ENCODE measurements around the gene TMED5. TPM values are rescaled to one million over a fixed set of nuclear protein-coding genes. Genes with fewer than 3 reads are reported as not detected.
"Not testable (repeated sequence)": the region's sequence is repeated elsewhere in the genome, so short reads cannot be mapped to it uniquely, and the experiment has no call there.

The TMED5 gene
- 10 to 100 TPM; 29.2 to 42.7 (median 35.3) TPM for total RNA-seq

DNA sequence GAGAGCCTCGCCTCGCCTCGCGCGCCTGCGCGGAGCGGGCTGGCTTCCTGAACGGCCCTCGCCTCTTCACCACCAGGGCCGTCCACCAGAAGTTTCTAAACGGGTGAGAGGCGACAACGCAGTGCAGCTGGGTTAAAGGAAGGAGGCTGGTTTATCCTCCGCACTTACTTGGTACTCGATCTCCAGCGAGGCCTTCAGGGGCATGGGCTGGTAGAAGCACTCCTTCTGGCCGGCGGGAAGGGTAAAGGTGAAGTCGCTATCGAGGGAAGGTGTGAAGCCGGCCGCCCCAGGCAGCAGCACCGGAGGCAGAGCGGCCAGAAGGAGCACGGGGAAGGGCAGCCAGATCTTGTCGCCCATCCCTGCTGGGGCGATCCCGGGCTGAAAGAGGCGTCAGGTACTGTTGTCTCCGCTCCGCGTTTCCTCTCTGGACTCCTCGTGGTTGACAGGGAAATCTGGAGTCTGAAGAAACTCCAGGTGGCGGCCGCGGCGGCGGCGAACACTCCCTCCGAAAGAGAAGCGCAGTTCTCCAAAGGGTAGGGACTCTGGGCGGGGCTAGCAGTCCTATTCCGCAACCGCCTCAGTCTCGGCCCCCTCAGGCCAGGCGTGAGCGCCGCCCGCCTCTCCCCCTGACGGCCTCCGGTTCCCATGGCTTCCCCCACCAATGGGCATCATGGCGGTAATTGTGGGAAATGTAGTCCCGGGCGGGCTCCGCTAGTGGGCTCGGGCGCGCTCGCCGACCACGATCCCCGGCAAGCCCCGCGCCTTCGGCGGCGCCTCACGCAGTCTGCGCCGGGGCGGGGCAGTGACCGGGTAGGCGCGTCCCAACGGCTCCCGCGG, at the start of gene TMED5:
Gene TMED5, minus strand, starts transcription at position 528 of the 837 bp plus-strand sequence. Its CDS starts 171 bp downstream, at position 357.
- H3K36me3 Mint-ChIP-seq (ENCODE audit: insufficient read depth) = peaks cover 21% of the 10 kb centered on the region
- H3K4me3 Mint-ChIP-seq = peak within 1 kb of the TSS; percentile 97
- peak; percentile 88 to 90 for ATAC-seq
- no peaks in the 10 kb centered on the region for H3K9me3 Mint-ChIP-seq
- no peaks in the 10 kb centered on the region for H3K27me3 Mint-ChIP-seq (ENCODE audit: low read depth)
- peaks cover 50% of the 10 kb centered on the region for H3K4me1 Mint-ChIP-seq (ENCODE audit: low read depth)
- DNase-seq = peak; percentile 92

DNA sequence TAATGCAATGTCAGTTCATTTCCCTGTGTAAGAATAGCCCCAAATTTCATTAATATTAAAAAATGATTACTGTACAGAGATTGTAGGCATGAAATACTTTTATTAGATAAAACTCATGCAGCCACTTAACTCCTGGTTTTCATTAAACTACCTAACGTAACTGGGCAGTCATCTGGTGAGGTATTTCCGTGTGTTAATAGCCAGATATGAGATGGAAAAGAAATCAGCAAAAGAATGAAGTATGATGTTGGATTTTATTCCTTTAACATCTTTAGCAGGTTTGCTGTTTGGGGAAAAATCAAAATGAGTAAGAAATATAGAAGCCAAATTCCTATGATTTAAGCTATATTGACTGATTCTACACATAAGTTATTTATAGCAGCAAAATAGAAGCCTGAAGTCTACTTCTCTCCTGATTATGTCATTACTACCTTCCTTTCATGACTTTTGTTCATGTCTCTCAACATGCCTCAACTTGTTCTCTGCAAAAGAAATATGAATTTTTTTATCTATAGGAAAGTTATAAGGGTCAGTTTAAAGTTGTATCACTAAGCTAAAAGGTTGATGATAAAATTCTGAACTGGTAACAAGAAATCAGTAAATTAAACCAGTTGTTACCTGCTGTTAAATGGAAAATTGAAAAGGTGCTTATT, 42.9 kb upstream of the TMED5 start:
- ATAC-seq (no peak), DNase-seq (no peak)
- H3K27me3 Mint-ChIP-seq (ENCODE audit: low read depth) = no peaks in the 10 kb centered on the region
- no peaks in the 10 kb centered on the region for H3K9me3 Mint-ChIP-seq
- H3K4me1 Mint-ChIP-seq (ENCODE audit: low read depth) = peaks cover 21% of the 10 kb centered on the region
- no peak overlapping the region for H3K4me3 Mint-ChIP-seq
- peaks cover 18% of the 10 kb centered on the region for H3K36me3 Mint-ChIP-seq (ENCODE audit: insufficient read depth)

GRCh38 chr1:93221913-93222312, 41.7 kb upstream of the TMED5 start:
- Mint-ChIP-seq H3K9me3 (no peaks in the 10 kb centered on the region), H3K4me1 (ENCODE audit: low read depth) (peaks cover 21% of the 10 kb centered on the region), H3K36me3 (ENCODE audit: insufficient read depth) (peaks cover 22% of the 10 kb centered on the region), H3K4me3 (no peak overlapping the region), H3K27me3 (ENCODE audit: low read depth) (no peaks in the 10 kb centered on the region)
- ATAC-seq = no peak
- DNase-seq = no peak

- Mint-ChIP-seq H3K4me1 (ENCODE audit: low read depth) (peaks cover 21% of the 10 kb centered on the region), H3K36me3 (ENCODE audit: insufficient read depth) (peaks cover 16% of the 10 kb centered on the region)
These were observed 40.5 kb upstream of the TMED5 start for GRCh38 chr1:93220716-93221115.

DNA sequence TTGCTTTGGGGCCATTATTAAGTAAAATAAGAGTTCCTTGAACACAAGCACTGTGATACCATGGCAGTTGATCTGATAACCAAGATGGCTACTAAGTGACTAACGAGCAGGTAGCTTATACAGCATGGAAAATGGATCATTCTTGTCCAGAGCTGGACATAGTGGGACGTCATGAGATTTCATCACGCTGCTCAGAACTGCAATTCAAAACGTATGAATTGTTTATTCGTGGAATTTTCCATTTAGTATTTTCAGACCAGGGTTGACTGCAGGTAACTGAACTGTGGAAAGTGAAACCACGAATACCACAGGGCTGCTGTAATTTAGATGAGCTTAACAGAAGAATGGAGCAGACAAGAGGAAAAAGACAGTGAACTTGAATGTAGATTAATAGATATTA, 39.2 kb upstream of the TMED5 start:
- DNase-seq (no peak), ATAC-seq (peak in 1 of 2 donors; percentile 51)
- peaks cover 16% of the 10 kb centered on the region for H3K36me3 Mint-ChIP-seq (ENCODE audit: insufficient read depth)
- peaks cover 21% of the 10 kb centered on the region for H3K4me1 Mint-ChIP-seq (ENCODE audit: low read depth)
- H3K4me3 Mint-ChIP-seq = peak overlapping the region; percentile 68
- H3K9me3 Mint-ChIP-seq = no peaks in the 10 kb centered on the region
- H3K27me3 Mint-ChIP-seq (ENCODE audit: low read depth) = no peaks in the 10 kb centered on the region

More at GRCh38 chr1:93220716-93221115, 40.5 kb upstream of the TMED5 start:
- not testable (repeated sequence) for H3K4me3 Mint-ChIP-seq; H3K27me3 Mint-ChIP-seq (ENCODE audit: low read depth); DNase-seq; ATAC-seq; H3K9me3 Mint-ChIP-seq

- no peaks in the 10 kb centered on the region for H3K27me3 Mint-ChIP-seq (ENCODE audit: low read depth)
- no peak overlapping the region for H3K4me3 Mint-ChIP-seq
- H3K4me1 Mint-ChIP-seq (ENCODE audit: low read depth) = peaks cover 15% of the 10 kb centered on the region
- peaks cover 3% of the 10 kb centered on the region for H3K36me3 Mint-ChIP-seq (ENCODE audit: insufficient read depth)
- H3K9me3 Mint-ChIP-seq = no peaks in the 10 kb centered on the region
- ATAC-seq (no peak), DNase-seq (no peak)
These were observed 35.1 kb upstream of the TMED5 start for GRCh38 chr1:93215322-93215721.

- no peak overlapping the region for H3K4me3 Mint-ChIP-seq
- DNase-seq = no peak
- ATAC-seq = no peak
- no peaks in the 10 kb centered on the region for H3K4me1 Mint-ChIP-seq (ENCODE audit: low read depth)
- no peaks in the 10 kb centered on the region for H3K27me3 Mint-ChIP-seq (ENCODE audit: low read depth)
- H3K9me3 Mint-ChIP-seq = no peaks in the 10 kb centered on the region
- H3K36me3 Mint-ChIP-seq (ENCODE audit: insufficient read depth) = peaks cover 12% of the 10 kb centered on the region
These were observed 27.0 kb upstream of the TMED5 start for GRCh38 chr1:93207211-93207610.

DNA sequence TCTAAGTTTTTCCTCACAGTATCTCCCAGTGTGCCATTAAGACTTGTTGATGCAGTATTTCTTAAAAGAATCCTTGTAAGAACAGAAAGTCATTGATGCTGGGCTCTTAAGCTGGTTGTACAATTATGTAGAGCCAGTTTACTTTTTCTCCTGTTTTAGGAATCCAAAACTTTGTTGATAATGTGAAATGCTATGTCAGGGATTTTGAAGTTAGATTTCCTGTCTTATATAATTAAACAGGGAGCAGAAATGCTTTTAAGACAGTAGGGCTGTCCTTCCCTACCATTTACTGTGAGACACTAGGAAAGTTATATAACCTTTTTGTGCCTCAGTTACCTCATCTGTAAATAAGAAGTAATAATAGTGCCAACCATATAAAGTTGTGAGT, 26.3 kb upstream of the TMED5 start:
- ATAC-seq = no peak
- no peak overlapping the region for H3K4me3 Mint-ChIP-seq
- no peaks in the 10 kb centered on the region for H3K27me3 Mint-ChIP-seq (ENCODE audit: low read depth)

GRCh38 chr1:93205892-93206566, 25.8 kb upstream of the TMED5 start:
- H3K27me3 Mint-ChIP-seq (ENCODE audit: low read depth) = no peaks in the 10 kb centered on the region
- no peak overlapping the region for H3K4me3 Mint-ChIP-seq
- ATAC-seq = no peak
- H3K9me3 Mint-ChIP-seq = no peaks in the 10 kb centered on the region
- peaks cover 12% of the 10 kb centered on the region for H3K36me3 Mint-ChIP-seq (ENCODE audit: insufficient read depth)
- no peaks in the 10 kb centered on the region for H3K4me1 Mint-ChIP-seq (ENCODE audit: low read depth)
- DNase-seq = no peak

More for the DNA sequence above, 26.3 kb upstream of the TMED5 start:
- H3K4me1 Mint-ChIP-seq (ENCODE audit: low read depth) = no peaks in the 10 kb centered on the region
- peaks cover 12% of the 10 kb centered on the region for H3K36me3 Mint-ChIP-seq (ENCODE audit: insufficient read depth)
- H3K9me3 Mint-ChIP-seq = no peaks in the 10 kb centered on the region
- DNase-seq = no peak

- H3K36me3 Mint-ChIP-seq (ENCODE audit: insufficient read depth) = peaks cover 18% of the 10 kb centered on the region
- no peaks in the 10 kb centered on the region for H3K9me3 Mint-ChIP-seq
- DNase-seq (no peak), ATAC-seq (no peak)
- no peaks in the 10 kb centered on the region for H3K27me3 Mint-ChIP-seq (ENCODE audit: low read depth)
- no peaks in the 10 kb centered on the region for H3K4me1 Mint-ChIP-seq (ENCODE audit: low read depth)
- H3K4me3 Mint-ChIP-seq = no peak overlapping the region
These were observed 20.5 kb upstream of the TMED5 start for GRCh38 chr1:93200714-93201113.

- Mint-ChIP-seq H3K9me3 (no peaks in the 10 kb centered on the region), H3K4me1 (ENCODE audit: low read depth) (no peaks in the 10 kb centered on the region), H3K36me3 (ENCODE audit: insufficient read depth) (peaks cover 22% of the 10 kb centered on the region), H3K27me3 (ENCODE audit: low read depth) (no peaks in the 10 kb centered on the region), H3K4me3 (no peak overlapping the region)
- DNase-seq = no peak
- ATAC-seq = no peak
These were observed 19.9 kb upstream of the TMED5 start for GRCh38 chr1:93200086-93200620.

- H3K4me1 Mint-ChIP-seq (ENCODE audit: low read depth) = peaks cover 1% of the 10 kb centered on the region
- H3K36me3 Mint-ChIP-seq (ENCODE audit: insufficient read depth) = peaks cover 25% of the 10 kb centered on the region
- DNase-seq (no peak), ATAC-seq (no peak)
- no peak overlapping the region for H3K4me3 Mint-ChIP-seq
- no peaks in the 10 kb centered on the region for H3K9me3 Mint-ChIP-seq
- no peaks in the 10 kb centered on the region for H3K27me3 Mint-ChIP-seq (ENCODE audit: low read depth)
These were observed 18.9 kb upstream of the TMED5 start for GRCh38 chr1:93199150-93199549.

GRCh38 chr1:93196591-93196990, 16.4 kb upstream of the TMED5 start:
- no peaks in the 10 kb centered on the region for H3K9me3 Mint-ChIP-seq
- no peaks in the 10 kb centered on the region for H3K27me3 Mint-ChIP-seq (ENCODE audit: low read depth)
- ATAC-seq (no peak), DNase-seq (no peak)
- H3K4me3 Mint-ChIP-seq = no peak overlapping the region
- peaks cover 1% of the 10 kb centered on the region for H3K4me1 Mint-ChIP-seq (ENCODE audit: low read depth)
- peaks cover 27% of the 10 kb centered on the region for H3K36me3 Mint-ChIP-seq (ENCODE audit: insufficient read depth)

DNA sequence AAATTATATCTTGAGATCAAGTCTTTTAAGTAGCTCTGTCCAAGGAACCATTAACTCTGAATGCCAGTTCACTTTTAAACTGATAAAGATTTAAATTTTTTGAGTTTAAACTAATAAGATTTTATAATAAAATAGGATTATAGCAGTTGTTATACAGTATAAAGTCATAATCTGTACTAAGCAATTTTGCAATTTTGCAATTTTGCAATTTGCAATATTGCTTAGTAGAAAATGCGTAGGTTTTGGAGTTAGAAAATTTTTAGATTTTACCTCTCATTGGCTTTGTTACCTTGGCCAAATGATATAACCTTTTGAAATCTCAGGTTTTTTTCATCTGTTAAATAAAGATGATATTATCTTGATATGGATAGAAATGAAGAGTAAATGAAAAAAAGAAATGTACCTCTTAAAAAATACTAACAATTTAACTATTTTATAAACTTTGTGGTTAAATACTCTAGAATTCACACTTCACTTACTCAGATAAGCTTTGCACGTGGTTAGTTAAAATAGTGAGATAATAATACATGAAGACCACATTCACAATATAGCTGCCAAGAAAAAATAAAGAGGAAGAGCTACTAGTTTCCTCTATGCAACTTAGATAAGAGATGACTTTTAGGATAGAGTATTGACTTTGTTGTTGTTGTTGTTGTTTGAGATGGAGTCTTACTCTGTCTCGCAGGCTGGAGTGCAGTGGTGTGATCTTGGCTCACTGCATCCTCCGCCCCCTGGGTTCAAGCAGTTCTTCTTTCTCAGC, 14.2 kb upstream of the TMED5 start:
- no peak for ATAC-seq
- no peaks in the 10 kb centered on the region for H3K9me3 Mint-ChIP-seq
- H3K36me3 Mint-ChIP-seq (ENCODE audit: insufficient read depth) = peaks cover 27% of the 10 kb centered on the region
- no peak overlapping the region for H3K4me3 Mint-ChIP-seq
- DNase-seq = no peak
- no peaks in the 10 kb centered on the region for H3K27me3 Mint-ChIP-seq (ENCODE audit: low read depth)
- H3K4me1 Mint-ChIP-seq (ENCODE audit: low read depth) = peaks cover 3% of the 10 kb centered on the region
